Dedifferentiated amniotic fluid mesenchymal stem cell (primary cell): ENCODE results near the gene ZFYVE27.

Experiments used
- DNase-seq: peaks from one replicate; pipeline ENCODE4 v3.0.0-alpha.2; 2016; ENCODE audit errors: extremely low spot score

The ZFYVE27 gene

DNA sequence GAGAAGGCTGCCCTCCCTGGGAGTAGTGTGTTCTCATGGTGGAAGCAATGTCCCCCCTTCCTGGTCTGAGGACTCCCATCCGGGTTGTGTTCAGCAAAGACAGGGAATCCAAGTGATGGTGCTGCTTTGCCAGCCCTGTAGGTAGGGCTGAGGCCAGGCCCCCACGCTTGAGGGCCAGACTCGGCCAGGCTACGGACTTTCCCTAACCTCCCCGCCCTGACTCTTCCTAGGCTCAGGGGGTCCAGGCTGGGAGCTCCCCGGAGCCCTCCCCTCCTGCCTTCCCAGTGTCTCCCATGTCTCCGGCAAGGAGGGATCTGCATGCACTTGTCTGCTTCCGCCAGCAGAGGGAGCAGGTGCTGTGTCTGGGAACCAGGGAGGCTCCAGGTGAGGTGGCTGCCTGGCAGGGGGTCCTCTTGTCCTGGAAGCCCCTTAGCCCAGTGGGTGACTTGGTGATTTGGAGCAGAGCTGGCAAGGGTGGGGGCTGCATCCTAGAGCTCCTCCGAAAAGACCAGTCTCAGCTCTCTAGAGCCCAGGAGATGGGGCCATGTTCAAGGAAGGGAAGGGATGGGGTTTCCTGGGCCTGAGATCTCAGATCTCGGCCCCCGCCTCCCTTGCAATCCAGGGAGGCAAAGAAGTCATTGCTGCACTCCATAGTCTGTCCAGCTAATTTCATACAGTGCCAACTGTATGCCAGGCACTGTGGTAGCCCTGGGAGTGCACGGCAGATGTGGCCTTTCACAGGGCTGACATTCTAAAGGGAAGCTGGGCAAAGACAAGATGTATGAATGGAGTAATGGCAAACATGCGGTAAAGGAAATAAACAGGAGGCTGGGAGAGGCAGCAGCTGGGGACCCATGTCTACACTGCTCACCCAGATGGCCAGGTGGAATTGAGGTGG, 55.1 kb downstream of the ZFYVE27 start:
- DNase-seq = peak; percentile 34

DNA sequence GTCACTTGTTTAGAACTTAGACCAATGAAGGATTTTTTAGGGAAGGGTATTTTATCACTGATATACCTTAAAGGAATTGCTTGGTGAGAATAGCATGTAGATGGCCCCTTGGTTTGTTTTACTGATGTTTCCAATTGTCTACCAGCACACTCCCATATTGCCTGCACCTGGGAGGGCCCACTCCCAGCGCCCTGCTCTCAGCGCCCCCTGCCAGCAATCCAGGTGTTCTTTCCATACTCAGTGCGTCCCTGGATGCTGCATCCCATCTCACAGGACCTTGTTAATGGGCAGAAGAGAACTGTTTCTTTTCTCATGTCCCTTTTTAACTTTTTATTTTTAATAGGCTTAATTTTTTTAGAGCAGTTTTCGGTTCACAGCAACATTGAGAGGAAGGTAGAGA, 59.0 kb downstream of the ZFYVE27 start:
- DNase-seq = no peak

DNA sequence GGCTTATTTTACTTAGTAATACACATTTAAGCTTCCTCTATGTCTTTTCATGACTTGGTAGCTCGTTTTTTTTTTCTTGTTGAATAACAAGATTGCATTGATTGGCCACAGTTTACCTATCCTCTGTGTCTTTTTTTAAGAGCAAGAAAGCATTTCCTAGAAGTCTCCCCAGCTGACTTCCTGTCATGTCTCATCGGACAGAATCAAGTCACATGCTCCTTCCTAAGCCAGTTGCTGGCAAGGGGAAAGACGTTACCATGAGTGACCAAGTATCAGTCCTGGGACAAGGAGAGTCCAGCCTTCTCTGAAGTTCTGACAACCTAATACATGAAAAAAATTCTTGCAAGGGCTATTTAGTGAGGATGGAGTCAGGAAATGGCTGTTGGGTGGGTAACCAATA, 59.7 kb downstream of the ZFYVE27 start:
- DNase-seq = no peak

GRCh38 chr10:97798958-97799610, 62.2 kb downstream of the ZFYVE27 start:
- DNase-seq = no peak

DNA sequence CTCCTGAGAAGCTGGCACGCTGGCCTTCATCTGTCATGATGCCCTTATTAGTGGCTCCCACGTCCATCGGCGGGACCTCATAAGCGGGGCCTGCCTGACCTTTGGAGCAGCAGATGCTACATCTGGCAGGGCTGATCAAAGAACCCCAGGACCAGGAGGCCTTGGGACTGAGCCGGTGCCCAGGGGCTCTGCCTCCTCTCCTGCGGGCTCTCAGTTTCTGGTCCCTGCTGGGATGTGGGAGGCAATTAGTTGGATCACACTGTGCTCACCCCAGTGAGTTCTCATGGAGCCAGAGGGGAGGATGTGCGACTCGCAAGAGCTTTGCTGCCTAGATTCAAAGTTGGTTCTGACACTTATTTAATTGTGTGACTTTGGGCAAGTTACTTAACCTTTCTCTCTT, 63.5 kb downstream of the ZFYVE27 start:
- no peak for DNase-seq

GRCh38 chr10:97801422-97801821, 64.5 kb downstream of the ZFYVE27 start:
- no peak for DNase-seq

DNA sequence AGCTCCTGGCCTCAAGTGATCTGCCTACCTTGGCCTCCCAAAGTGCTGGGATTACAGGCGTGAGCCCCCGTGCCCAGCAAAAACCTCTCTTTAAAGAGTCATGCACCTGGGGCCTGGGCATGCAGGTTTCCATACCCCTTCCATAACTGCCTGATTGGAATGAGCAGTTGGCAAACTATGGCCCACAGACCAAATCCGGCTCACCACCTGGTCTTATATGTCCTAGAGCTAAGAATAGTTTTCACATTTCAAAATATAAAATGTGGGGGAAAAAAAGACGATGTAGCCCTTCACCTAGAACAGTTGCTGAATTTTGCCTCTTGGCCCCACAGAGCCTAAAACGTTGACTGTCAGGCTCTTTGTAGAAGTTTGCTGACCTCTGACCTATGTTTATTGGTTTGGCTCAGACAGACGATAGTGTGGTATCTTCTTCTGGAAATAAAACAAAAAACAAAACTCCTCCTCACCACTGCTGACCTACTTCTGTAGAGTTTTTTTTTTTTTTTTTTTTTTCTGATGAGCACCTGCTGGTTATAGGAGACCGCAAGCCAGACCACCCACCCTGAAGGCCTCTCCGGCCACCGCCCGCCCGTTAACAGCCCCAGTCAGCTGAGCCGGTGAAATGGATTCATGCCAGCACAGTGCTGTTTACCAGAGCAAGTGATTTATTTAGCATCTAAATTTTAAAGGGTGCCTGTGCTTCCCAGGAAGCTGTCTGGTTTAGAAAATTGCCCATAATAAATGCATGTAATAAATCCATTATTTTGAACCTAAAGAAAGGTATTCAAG, 68.4 kb downstream of the ZFYVE27 start:
- no peak for DNase-seq

DNA sequence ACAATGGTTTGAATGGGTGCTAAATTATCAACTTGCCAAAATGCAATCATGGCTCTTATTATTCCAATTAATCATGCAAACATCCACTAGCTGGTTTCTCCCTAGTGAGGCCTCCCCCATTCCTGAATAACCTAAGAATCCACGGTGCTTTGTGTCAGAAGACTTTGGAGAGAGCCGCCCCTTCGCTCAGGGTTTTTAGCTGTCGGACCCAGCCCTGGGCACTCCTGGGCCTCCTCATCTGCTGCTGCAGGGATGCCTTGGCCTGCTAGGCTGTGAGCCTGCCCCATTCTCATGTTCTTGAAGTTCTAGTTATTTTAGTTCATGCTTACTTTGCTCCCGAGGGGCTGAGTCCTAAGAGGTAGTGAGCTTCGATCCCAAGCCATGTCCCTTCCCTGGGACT, 69.0 kb downstream of the ZFYVE27 start:
- no peak for DNase-seq

GRCh38 chr10:97810446-97810845, 73.5 kb downstream of the ZFYVE27 start:
- DNase-seq = no peak
